ENCODE data around the gene GOLGA6L10.
A peak's percentile ranks its signal among the peaks of the same experiment; 100 is the strongest.
"Not testable (repeated sequence)": the region's sequence is repeated elsewhere in the genome, so short reads cannot be mapped to it uniquely, and the experiment has no call there.

GOLGA6L10 gene, protein sequence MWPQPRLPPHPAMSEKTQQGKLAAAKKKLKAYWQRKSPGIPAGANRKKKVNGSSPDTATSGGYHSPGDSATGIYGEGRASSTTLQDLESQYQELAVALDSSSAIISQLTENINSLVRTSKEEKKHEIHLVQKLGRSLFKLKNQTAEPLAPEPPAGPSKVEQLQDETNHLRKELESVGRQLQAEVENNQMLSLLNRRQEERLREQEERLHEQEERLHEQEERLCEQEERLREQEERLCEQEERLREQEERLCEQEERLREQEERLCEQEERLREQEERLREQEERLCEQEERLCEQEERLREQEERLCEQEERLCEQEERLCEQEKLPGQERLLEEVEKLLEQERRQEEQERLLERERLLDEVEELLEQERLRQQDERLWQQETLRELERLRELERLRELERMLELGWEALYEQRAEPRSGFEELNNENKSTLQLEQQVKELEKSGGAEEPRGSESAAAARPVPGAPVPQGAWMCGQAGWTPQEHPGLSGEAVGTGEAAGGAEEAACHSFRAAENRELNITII

DNA sequence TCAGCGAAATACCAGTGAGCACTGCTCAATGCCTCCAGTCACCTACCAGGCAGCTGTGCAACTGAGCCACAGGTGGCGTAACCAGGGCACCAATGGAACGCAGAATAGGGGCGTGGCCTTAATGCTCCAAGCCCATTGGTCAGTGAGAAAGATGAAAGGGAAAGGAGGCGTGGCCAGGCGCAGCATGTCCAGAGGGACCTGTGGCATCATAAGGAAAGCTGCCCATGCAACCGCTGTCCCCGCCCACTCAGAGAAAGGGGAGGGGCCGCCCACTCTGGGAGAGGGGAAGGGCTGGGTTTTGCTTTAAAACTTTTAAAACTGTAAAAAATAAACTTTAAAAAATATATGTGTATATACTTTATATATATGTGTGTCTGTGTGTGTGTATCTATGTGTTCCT is at the start of gene GOLGA6L10:
GOLGA6L10 (minus strand) TSS at position 101 of the 400 bp plus-strand sequence; CDS start at position 1, 100 bp downstream.
- DNase-seq = not testable (repeated sequence)

DNA sequence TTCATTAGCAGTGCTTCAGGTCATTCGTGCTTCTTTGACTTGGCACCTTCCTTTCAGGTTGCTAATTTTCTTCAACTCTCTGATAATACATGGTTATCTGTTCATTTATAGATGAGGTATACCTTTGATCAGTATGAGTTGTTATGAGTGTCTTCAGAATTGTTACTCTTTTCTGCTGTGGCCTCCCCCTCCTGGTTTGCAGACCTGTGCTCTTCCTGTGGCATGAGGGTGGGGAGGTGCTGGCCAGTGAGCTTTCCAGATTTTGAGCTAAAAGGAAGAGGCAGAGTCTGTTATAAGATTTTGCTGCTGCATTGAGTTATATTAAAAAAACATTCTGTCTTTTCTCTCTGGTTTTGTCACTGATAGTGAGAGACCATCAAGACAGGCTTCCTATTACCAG is 49.5 kb upstream of the GOLGA6L10 start:
- DNase-seq = no peak

DNA sequence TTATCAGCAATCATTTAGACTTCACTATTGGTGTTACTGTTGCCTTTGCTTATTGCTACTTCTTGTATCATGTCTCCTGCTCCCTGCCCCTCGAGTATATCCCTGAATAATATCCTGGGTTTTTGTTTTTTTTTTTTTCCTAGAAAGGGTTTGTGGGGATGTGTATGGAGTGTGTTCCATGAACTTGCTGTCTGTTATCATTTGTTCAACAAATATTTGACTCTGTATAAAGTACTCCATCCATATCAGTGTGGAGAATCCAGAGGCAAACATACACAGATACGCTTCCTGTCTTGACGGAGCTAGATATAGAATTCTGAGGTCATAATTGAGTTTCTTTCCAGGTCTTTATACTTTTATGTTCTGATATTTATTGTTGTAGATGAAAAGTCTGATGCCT is 48.5 kb upstream of the GOLGA6L10 start:
- DNase-seq = no peak

DNA sequence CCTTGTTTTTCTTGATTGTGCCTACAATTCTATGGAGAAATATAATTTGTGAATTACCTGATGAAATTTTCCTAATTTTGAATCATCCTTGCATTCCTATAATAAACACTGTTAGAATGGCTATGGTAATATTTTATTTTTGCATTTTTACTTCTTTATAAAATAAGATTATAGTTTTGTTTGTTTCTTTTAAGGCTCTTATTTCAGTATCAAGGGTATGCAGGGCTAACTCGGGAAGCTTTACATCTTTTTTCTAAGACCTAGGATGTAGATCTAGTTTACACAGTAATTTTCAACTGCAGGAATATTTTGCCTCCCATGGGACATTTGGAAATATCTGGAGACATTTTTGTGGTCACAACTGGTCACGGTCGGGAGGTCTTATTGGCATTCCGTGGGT is 46.5 kb upstream of the GOLGA6L10 start:
- not testable (repeated sequence) for DNase-seq

DNA sequence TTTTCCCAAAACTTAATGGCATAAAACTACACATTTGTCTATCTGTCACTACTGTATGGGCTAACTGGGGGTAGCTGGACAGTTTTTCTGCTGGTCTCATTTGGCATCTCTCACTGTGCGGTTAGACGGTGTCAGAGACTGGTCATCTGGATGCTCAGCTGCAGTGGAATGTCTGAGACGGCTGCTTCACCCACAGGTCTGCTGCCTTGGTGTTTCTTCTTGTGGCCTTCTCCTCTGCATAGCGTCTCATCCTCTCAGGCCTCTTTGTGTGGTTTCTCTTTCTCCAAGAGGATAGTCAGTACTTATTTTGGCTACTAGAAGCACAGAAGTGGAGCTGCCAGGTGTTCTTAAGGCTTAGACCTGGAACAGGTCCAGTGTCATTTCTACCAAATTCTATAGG is 44.4 kb upstream of the GOLGA6L10 start:
- no peak for DNase-seq

DNA sequence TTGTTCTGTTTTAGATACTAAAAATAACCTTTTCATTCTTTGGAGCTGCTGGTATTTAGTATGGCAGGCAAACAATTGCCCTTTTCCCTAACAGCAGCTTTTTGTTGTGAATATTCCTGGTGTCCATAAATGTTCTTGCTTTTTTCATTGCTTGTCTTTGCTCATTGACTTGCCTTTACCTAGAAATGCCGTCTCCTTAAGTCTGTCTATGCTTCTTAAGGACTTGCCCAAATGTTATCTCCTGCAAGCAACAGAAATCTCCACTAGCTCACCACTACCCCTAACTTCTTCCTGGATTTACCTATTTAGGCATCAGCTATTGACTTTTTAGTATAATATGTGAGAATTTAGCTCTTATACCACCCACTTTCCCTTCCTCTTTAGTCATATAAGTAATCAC is 42.8 kb upstream of the GOLGA6L10 start:
- DNase-seq = not testable (repeated sequence)

DNA sequence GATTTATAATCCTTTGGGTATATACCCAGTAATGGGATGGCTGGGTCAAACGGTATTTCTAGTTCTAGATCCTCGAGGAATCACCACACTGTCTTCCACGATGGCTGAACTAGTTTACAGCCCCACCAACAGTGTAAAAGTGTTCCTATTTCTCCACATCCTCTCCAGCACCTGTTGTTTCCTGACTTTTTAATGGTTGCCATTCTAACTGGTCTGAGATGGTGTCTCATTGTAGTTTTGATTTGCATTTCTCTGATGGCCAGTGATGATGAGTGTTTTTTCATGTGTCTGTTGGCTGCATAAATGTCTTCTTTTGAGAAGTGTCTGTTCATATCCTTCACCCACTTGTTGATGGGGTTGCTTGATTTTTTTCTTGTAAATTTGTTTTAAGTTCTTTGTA is 40.9 kb upstream of the GOLGA6L10 start:
- DNase-seq = not testable (repeated sequence)

DNA sequence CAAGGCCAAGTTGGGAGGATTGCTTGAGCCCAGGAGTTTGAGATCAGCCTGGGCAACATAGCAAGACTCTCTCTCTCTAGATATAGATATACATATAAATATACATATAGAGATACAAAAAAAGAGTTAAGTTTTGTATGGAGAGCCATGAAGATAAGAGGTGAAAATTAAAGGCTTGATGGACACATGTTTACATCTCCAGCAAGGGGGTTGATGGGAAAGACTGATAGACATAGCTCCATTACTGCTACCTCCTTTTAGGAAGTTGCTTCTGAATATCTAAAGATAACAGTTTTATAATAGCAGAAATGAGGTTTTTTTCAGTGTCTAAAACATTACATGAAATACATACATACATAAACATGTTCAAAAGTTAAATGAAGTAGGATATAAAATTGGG is 37.9 kb upstream of the GOLGA6L10 start:
- DNase-seq = not testable (repeated sequence)

DNA sequence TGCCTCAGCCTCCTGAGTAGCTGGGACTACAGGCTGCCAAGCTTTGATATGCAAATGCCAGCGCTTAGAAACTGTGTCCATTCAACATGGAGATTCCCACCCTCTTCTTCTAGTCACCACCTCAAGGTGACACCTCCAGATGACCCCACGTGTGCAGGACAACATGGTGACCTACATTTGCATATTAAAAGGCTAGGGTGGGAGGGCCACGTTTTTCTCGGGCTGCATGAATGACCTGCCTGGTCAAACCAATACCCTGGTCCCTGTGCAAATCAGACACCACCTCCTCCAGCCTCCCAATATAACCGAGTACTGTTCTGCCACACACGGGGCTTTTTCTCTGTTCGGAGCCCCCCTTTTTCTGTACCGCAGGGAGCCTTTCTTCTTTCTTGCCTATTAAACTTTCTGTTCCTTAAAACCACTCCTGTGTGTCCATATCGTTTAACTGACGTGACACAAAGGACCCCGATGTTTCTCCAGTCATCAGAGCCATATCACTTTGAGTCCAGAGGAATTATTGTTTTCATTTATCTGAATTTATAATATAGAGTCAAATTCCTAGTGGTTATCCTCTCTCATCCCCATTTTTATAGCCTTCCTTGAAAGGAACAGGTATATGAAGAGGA is 32.2 kb upstream of the GOLGA6L10 start:
- DNase-seq = not testable (repeated sequence)

DNA sequence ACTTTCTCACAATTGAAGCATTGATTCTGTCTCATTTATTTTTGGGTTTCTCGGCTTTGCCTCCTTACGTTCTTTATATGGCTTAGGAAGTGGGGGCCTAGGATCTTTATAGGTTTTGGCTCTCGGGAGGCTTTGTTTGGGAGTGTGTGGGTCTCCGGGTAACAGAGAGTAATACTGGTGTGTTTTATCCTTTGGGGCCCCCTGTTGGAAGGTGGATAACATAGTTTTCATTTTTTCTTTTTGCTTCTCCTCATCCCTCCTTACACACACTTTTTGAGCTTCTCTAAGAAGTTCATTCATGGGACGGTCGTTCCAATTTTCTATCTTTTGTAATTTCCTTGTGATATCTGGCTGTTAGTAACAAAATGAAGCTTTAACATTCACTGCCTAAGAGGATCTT is 30.3 kb upstream of the GOLGA6L10 start:
- not testable (repeated sequence) for DNase-seq

DNA sequence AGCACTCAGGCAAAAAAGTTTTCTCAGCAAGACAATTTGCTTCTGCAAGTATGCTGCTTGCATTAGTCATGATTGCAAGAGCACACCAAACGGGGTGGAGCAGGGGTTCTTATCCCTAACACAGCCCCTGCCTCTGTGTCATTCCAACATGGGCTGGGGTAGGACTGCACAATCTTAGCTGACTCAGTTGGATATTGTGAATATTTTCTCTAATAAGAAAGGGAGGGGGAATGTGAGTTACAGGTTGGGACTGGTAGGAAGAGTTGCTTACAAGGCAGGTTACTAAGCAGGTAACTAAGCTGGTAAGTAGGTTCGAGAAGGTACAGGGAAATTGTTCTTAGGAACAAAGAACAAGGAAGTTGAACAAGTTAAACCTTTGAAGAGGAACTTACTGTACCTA is 24.4 kb upstream of the GOLGA6L10 start:
- DNase-seq = not testable (repeated sequence)

DNA sequence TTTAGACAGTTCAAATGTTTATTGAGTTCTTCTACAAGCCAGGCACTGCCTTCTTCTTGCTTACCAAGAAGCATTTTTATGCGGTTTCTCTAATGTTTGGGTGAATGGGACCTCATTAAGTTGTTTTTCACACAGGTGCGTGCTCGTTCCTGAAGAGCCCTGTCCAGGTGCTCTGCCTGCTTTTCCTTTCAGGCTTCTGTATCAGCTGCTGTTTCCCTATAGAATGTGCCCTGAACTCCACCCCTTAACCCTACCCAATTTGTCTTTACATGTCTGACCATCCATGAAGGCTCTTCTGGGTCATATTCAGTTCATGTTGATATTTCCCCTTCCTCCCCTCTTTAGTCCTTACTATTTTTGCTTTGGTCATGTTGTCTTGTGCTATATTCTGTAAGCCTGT is 22.4 kb upstream of the GOLGA6L10 start:
- DNase-seq = no peak

DNA sequence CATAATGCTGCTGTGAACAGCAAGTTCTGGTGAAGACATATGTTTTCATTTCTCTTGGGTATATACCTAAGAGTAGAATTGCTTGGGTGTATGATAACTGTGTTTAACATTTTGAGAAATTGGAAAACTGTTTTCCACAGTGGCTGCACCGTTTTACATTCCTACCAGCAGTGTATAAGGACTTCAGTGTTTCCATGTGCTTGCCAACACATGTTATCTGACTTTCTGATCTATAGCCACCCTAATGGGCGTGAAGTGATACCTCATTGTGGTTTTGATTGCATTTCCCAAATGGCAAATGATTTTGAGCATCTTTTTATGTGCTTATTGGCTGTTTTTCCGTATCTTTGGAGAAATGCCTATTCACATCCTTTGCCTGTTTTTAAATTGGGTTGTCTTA is 18.5 kb upstream of the GOLGA6L10 start:
- not testable (repeated sequence) for DNase-seq

DNA sequence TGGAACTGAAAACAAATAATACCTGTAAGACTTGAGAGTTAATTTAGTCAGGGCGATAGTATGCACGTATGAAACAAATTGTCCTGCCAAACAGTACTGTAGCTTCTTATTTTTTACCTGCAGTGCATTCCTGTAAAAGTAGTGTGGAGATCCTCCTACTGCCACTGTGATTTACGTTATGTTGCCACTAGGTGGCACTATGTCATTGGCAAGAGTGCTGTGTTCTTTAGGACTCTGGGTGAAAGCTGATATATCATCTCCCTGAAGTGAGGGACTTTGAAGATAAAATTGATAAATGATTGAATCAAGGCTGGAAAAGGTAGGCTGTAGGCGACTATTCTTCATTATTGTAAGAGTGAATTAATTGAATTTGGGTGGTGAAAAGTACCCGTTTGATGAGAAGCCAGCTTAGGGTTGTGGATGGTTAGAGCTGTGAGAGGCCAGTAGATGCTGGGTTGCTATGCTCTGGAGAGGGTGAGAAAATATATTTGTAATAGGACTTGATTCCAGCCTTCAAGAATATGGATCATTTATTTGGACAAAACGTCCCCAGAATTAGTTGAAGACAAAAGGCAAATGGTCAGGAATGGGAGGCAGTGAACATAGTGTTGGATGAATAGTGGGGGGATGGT is 16.5 kb upstream of the GOLGA6L10 start:
- DNase-seq = peak; percentile 67

DNA sequence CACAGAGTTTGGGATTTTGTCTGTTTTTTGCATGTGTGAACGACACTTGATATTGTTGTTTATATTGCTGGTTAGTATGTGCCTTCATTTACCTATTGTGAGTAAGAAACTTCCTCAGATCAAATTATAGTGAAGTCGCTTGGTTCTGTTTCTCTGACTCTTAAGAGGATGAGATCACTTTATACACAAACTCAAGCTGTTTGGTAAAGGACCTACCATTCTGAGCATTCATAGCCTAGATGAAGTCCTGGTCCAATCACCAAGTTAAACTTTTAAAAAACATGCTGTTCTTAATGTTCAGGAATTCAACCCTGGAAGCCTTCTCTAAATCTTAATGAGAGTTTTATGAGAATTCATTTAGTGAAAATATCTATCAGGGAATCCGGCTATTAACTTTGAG is 15.3 kb upstream of the GOLGA6L10 start:
- not testable (repeated sequence) for DNase-seq

DNA sequence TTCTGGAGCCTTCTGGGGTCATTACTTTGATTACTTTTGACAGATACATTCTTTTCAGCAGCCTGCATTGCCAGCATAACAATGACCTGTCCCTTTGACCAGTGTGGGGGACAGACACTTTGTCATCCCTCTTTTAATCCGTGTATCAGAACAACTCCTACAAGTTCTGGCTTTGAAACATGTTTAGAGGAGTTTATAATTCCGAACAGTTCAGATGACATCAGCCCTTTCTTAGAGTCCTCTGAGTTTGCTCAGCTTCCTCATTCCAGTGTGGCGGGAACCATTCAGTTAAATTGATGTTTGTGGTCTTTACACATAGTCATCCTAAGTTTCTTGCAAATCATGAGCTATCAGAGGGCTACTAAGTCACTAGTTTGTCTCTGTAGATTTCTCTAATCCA is 13.5 kb upstream of the GOLGA6L10 start:
- DNase-seq = not testable (repeated sequence)

DNA sequence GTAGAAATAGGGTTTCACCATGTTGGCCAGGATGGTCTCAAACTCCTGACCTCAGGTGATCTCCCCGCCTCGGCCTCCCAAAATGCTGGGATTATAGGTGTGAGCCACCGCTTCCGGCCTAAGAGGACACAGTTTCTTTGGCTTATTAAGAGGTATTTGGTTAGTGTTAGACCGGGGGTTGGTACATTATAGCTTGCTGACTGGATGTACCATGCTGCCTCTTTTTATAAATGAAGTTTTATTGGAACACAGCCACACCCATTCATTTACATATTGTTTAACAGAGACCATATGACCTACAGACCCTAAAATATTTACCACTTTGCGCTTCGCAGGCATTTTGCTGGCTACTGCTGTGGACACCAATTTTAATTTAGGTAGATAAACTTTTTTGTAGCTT is 11.3 kb upstream of the GOLGA6L10 start:
- DNase-seq = not testable (repeated sequence)

DNA sequence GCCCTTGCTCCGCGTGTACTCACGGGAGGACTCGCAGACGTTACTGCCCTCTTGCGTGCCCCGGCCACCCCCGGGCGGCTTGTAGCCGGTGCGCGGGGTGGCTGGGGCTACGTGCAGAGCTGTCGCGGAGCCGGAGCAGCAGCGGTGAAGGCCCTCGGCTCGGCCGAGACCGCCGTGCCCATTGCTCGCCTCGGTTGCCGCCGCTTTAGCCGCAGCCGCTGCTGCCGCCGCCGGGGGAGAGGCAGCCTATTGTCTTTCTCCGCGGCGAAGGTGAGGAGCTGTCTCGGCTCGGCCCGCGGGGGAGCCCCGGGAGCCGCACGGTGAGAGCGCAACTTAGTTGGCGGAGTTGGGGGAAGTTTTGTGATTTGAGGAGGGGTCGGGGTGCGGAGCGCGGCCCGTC is 5.8 kb upstream of the GOLGA6L10 start:
- DNase-seq = not testable (repeated sequence)

DNA sequence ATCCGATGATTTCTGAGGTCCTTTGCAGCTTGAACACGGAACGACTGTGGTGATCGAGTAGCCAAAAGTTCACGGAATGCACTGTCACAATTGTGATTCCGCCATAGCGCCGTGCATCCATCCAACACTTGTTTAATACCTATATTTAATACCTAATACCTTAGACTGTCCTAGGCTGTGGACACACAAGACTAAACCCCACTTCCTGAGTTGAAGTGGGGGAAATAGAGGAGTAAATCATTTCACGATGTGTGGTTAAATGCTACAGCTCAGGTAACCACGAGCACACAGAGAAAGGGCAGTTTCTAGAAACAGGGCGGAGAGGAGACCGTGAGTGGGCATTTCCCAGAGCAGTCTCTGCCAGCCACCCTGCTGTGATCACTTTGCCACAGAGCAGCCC is 5.3 kb upstream of the GOLGA6L10 start:
- peak; percentile 47 for DNase-seq

DNA sequence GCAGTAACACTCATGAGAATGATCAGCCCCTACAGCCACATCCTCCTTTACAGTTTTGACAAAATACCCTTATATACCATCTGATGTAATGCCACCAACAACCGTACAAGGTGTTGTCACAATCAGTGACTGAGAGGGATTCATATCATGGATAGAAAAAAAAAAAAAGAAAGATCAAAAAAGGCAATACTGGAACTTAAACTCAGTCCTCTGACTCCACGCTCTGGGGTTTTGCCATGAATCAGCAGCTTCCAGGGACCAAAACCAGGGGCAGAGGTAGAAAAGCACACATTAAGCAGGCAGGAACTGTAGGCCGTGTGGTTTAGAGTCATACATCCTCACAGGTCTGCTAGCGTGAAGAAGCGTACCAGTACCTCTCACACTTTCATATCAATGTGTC is 1.6 kb downstream of the GOLGA6L10 start:
- not testable (repeated sequence) for DNase-seq

DNA sequence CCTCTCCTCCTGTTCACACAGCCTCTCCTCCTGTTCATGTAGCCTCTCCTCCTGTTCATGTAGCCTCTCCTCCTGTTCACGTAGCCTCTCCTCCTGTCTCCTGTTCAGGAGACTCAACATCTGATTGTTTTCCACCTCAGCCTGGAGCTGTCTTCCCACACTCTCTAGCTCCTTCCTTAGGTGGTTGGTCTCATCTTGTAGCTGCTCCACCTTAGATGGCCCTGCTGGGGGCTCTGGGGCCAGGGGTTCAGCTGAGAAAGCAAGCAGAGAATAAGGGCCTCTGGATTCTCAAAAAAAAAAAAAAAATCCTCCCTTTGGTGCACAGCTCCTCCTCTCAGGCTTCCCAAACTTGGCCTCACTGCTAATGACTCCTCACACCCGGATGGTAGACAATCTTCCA is 4.1 kb downstream of the GOLGA6L10 start:
- DNase-seq = not testable (repeated sequence)

DNA sequence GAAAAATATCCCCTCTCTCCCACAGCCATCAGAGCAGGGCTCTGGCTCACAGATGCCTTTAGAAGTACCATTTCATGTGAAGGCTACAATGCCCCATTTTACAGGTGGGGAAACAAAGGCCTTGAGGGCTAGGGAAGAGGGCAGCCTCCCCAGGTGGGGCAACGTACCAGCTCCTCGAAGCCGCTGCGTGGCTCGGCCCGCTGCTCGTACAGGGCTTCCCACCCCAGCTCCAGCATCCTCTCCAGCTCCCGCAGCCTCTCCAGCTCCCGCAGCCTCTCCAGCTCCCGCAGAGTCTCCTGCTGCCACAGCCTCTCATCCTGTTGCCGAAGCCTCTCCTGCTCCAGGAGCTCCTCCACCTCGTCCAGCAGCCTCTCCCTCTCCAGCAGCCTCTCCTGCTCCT is 4.9 kb downstream of the GOLGA6L10 start:
- not testable (repeated sequence) for DNase-seq

DNA sequence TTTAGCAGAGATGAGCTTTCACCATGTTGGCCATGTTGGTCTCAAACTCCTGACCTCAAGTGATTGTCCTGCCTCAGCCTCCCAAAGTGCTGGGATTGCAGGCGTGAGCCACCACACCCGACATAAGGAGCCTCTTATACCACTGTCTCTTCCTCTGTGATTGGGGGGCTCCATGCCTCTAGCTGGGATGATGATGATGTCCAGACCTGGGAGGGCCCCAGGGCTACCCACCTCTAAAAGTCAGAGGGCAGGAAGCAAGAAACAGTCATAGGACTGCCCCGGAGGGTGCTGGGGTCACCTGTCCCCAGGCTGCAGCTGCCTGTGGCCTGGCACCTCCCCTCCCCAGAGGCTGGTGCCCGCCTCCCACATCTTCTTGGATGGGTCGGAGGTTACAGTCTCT is 5.4 kb downstream of the GOLGA6L10 start:
- not testable (repeated sequence) for DNase-seq

All from CD4-positive, alpha-beta T cell treated with Interleukin-10 for 1 hour (primary cell).